ENCODE results near the gene LAPTM4A.

GRCh38 chr2:20037660-20038059 lies 13.8 kb downstream of the LAPTM4A start:
- no peak for TF ChIP-seq CTCF (IDR thresholded peaks at IDR 0.05)
- TF ChIP-seq POLR2AphosphoS5 (IDR thresholded peaks at IDR 0.05; ENCODE audit: low read depth, low read length): no peak
- no peak for TF ChIP-seq REST (IDR thresholded peaks at IDR 0.05; ENCODE audit: insufficient read depth in 1 of 2, low read depth in 2 of 2, low read length in 1 of 2)
- no peak for TF ChIP-seq SIN3A (IDR thresholded peaks at IDR 0.05; ENCODE audit: borderline replicate concordance, insufficient read depth, low read depth, low read length)
